ENCODE data around the gene ARPP19.

DNA sequence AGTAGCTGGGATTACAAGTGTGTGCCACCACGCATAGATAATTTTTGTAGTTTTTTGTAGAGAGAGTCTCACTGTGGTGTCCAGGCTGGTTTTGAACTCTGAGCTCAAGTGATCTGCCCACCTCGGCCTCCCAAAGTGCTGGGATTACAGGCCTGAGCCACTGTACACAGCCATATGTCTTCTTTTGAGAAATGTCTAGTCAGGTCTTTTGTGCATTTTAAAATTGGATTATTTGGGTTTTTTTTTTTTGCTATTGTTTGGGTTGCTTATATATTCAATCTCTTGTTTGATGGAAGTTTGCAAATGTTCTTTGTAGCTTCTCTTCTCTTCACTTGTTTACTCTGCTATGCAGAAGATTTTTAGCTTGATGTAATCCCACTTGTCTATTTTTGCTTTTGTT lies 6.2 kb upstream of the ARPP19 start:
- TF ChIP-seq, protein P1, sequence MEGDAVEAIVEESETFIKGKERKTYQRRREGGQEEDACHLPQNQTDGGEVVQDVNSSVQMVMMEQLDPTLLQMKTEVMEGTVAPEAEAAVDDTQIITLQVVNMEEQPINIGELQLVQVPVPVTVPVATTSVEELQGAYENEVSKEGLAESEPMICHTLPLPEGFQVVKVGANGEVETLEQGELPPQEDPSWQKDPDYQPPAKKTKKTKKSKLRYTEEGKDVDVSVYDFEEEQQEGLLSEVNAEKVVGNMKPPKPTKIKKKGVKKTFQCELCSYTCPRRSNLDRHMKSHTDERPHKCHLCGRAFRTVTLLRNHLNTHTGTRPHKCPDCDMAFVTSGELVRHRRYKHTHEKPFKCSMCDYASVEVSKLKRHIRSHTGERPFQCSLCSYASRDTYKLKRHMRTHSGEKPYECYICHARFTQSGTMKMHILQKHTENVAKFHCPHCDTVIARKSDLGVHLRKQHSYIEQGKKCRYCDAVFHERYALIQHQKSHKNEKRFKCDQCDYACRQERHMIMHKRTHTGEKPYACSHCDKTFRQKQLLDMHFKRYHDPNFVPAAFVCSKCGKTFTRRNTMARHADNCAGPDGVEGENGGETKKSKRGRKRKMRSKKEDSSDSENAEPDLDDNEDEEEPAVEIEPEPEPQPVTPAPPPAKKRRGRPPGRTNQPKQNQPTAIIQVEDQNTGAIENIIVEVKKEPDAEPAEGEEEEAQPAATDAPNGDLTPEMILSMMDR (IDR thresholded peaks at IDR 0.05): no peak
- no peak for TF ChIP-seq POLR2A (IDR thresholded peaks at IDR 0.05)

All from right lobe of liver (tissue), 4 donors.